ENCODE measurements around the gene GNL1.

GNL1 gene

DNA sequence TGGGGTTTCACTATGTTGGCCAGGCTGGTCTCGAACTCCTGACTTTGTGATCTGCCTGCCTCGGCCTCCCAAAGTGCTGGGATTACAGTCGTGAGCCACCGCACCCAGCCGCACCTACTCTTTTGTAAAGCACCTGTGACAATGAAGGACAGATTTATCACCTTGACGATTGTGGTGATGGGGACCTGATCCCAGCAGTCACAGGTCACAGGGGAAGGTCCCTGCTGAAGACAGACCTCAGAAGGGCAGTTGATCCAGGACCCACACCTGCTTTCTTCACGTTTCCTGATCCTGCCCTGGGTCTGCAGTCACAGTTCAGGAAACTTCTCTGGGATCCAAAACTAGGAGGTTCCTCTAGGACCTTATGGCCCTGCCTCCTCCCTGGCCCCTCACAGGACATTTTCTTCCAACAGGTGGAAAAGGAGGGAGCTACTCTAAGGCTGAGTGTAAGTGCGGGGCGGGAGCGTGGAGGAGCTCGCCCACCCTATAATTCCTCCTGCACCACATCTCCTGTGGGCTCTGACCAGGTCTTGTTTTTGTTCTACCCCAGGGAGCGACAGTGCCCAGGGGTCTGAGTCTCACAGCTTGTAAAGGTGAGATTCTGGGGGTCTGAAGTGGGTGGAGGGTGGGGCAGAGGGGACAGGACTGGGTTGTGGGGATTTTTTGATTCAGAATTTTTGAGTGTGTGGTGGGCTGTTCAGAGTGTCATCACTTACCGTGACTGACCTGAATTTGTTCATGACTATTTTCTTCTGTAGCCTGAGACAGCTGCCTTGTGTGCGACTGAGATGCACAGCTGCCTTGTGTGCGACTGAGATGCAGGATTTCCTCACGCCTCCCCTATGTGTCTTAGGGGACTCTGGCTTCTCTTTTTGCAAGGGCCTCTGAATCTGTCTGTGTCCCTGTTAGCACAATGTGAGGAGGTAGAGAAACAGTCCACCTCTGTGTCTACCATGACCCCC is 64.0 kb downstream of the GNL1 start:
- H3K4me2 ChIP-seq (ENCODE audit: low read length), result no peak overlapping the region
- H3K27me3 ChIP-seq (ENCODE audit: control insufficient read depth, insufficient read depth, low read length), result no peaks in the 10 kb centered on the region
- no peak overlapping the region for H3K4me3 ChIP-seq (ENCODE audit: low read length)
- H3K36me3 ChIP-seq (ENCODE audit: insufficient read depth, low read length), result peaks cover 29% of the 10 kb centered on the region
- peaks cover 24% of the 10 kb centered on the region for H3K4me1 ChIP-seq (ENCODE audit: control insufficient read depth, insufficient read depth, low read length)
- H3K9me3 ChIP-seq (replicated peaks; ENCODE audit: low read length), result no peaks in the 10 kb centered on the region
- H3K9ac ChIP-seq (ENCODE audit: low read depth, low read length), result no peak overlapping the region

Small RNAs within 50 kb of the gene (small RNA-seq; reads per million reads assigned to genes)
- gene MIR877, result 0.35 reads per million
